K562 (cell line): ENCODE data around the gene SLC4A3. TPM values are rescaled to one million over a fixed set of nuclear protein-coding genes. Genes with fewer than 3 reads are reported as not detected.

Source experiments
- BDP1 ChIP-seq: IDR thresholded peaks from 3 replicates; pipeline ENCODE4 v1.6.1; 2011; ENCODE audit not compliant: insufficient read length, insufficient read depth
- HDAC6 ChIP-seq: IDR thresholded peaks from 2 replicates; pipeline ENCODE4 v1.6.1; 2012; ENCODE audit warnings: low read depth, mild to moderate bottlenecking, control low read depth, inconsistent platforms, low read length, moderate library complexity
- LCOR ChIP-seq: sonication (generic); formaldehyde crosslinking; IDR thresholded peaks from 2 replicates; pipeline ENCODE4 v1.8.0; 2022; ENCODE audit warnings: mild to moderate bottlenecking, missing genetic modification reagents
- MCM5 ChIP-seq: fragments of 450-650 bp; IDR thresholded peaks from 2 replicates; pipeline ENCODE4 v1.6.1; 2016; ENCODE audit warnings: low read depth
- MEF2A ChIP-seq: IDR thresholded peaks from 2 replicates; pipeline ENCODE4 v1.6.1; 2011; ENCODE audit warnings: low read depth, mild to moderate bottlenecking, low read length, moderate library complexity; ENCODE audit not compliant: control insufficient read depth
- MXI1 ChIP-seq: IDR thresholded peaks from 2 replicates; pipeline ENCODE4 v1.6.1; 2011; ENCODE audit warnings: low read depth, mild to moderate bottlenecking, improper control_type of control experiment, low read length
- NEUROD1 ChIP-seq: fragments of 150-350 bp; IDR thresholded peaks from 2 replicates; pipeline ENCODE4 v1.6.1; 2014; ENCODE audit warnings: borderline replicate concordance, low read length, low read depth; ENCODE audit not compliant: partially characterized antibody
- PPARD ChIP-seq: fragments of 250-450 bp; sonication (Bioruptor Pico); IDR thresholded peaks from 2 replicates; pipeline ENCODE4 v1.8.0; 2022; ENCODE audit warnings: inconsistent platforms, mild to moderate bottlenecking, moderate library complexity
- RAD21 ChIP-seq, 2 experiments: fragments of 250-450 bp in 1 of 2; fragments of 450-650 bp in 1 of 2; sonication (Bioruptor Pico) in 1 of 2; formaldehyde crosslinking in 1 of 2; IDR thresholded peaks in 1 of 2; conservative IDR thresholded peaks in 1 of 2; 2 replicates each; pipeline versions ENCODE4 v1.4.0 to v1.8.0; 2020 to 2022; ENCODE audit warnings: mild to moderate bottlenecking in 2 of 2, moderate library complexity in 1 of 2
- RBBP5 ChIP-seq: fragments of 200-600 bp; sonication (generic); IDR thresholded peaks from 2 replicates; pipeline ENCODE4 v1.6.1; 2012; ENCODE audit warnings: borderline replicate concordance, mild to moderate bottlenecking, low read length, control low read depth, inconsistent platforms; ENCODE audit not compliant: insufficient read depth, poor library complexity, severe bottlenecking
- SIN3A ChIP-seq, 2 experiments: fragments of 150-350 bp in 1 of 2; IDR thresholded peaks; 2 replicates each; pipeline ENCODE4 v1.6.1; 2011 to 2016; ENCODE audit warnings: borderline replicate concordance in 2 of 2, low read depth in 2 of 2, low read length in 2 of 2, mild to moderate bottlenecking in 2 of 2, moderate library complexity in 2 of 2; ENCODE audit not compliant: control insufficient read depth in 1 of 2
- SP2 ChIP-seq: IDR thresholded peaks from 2 replicates; pipeline ENCODE4 v1.6.1; 2011; ENCODE audit warnings: mild to moderate bottlenecking, low read depth, low read length, moderate library complexity; ENCODE audit not compliant: poor library complexity, severe bottlenecking; ENCODE audit errors: extremely low read depth
- TCF7L2 ChIP-seq: fragments of 150-350 bp; IDR thresholded peaks from 2 replicates; pipeline ENCODE4 v1.6.1; 2016; ENCODE audit warnings: low read depth, mild to moderate bottlenecking, low read length, moderate library complexity
- ZNF217 ChIP-seq: sonication (generic); formaldehyde crosslinking; IDR thresholded peaks from 2 replicates; pipeline ENCODE4 v1.8.0; 2022; ENCODE audit warnings: mild to moderate bottlenecking, missing genetic modification reagents
- ZNF239 ChIP-seq: fragments of 250-450 bp; sonication (Bioruptor Pico); IDR thresholded peaks from 2 replicates; pipeline ENCODE4 v1.4.0; 2020; ENCODE audit warnings: mild to moderate bottlenecking
- ZNF57 ChIP-seq: fragments of 450-650 bp; formaldehyde crosslinking; IDR thresholded peaks from 2 replicates; pipeline ENCODE4 v1.4.0; 2020; ENCODE audit warnings: mild to moderate bottlenecking, moderate library complexity
- ZNF785 ChIP-seq: fragments of 250-450 bp; sonication (Bioruptor Pico); IDR thresholded peaks from 2 replicates; pipeline ENCODE4 v1.4.0; 2020; ENCODE audit warnings: mild to moderate bottlenecking
- ZNF79 ChIP-seq: fragments of 250-450 bp; sonication (Bioruptor Pico); IDR thresholded peaks from 2 replicates; pipeline ENCODE4 v1.4.0; 2020; ENCODE audit warnings: low read depth, mild to moderate bottlenecking, moderate library complexity
- polyA plus RNA-seq, 8 experiments: library from polyadenylated mRNA; depleted of rRNA in 4 of 8; stranded (reverse) in 5 of 8; unstranded in 3 of 8; fragments of >200 nt; fragmentation: Nextera tagmentation in 2 of 8; fragmentation: Illumina TruSeq in 1 of 8; extraction: Ambion mirVana in 2 of 8; extraction: Trizol in 1 of 8; gene quantifications; 2 replicates each; pipeline versions ENCODE4 v1.2.1 to v1.2.3, GENCODE V29; 2011 to 2014; ENCODE audit warnings: inconsistent platforms in 1 of 8, missing spikeins in 1 of 8
- total RNA-seq, 7 experiments: library from RNA; depleted of rRNA in 6 of 7; stranded (reverse); fragments of >200 nt in 6 of 7; fragmentation: Illumina TruSeq in 2 of 7; extraction: Trizol in 2 of 7; gene quantifications; 2 replicates each; pipeline versions ENCODE4 v1.2.1 to v1.2.3, GENCODE V29; 2011 to 2021; ENCODE audit warnings: low replicate concordance in 1 of 7
- TF ChIP-seq, protein P1 (sequence below): fragments of 200-400 bp; formaldehyde crosslinking; IDR thresholded peaks from 2 replicates; pipeline ENCODE4 v1.6.1; 2017; ENCODE audit warnings: mild to moderate bottlenecking, low read depth, low read length, moderate library complexity
- TF ChIP-seq, protein P2 (sequence below): fragments of 450-650 bp; IDR thresholded peaks from 2 replicates; pipeline ENCODE4 v1.6.1; 2016; ENCODE audit warnings: mild to moderate bottlenecking
- TF ChIP-seq, protein P3 (sequence below): fragments of 250-450 bp; sonication (Bioruptor Pico); IDR thresholded peaks from 2 replicates; pipeline ENCODE4 v1.8.0; 2022; ENCODE audit warnings: inconsistent platforms, mild to moderate bottlenecking, moderate library complexity, borderline replicate concordance
- TF ChIP-seq, protein P4 (sequence below): fragments of 250-450 bp; sonication (Bioruptor Pico); IDR thresholded peaks from 2 replicates; pipeline ENCODE4 v1.6.1; 2021; ENCODE audit warnings: mild to moderate bottlenecking

The SLC4A3 gene
- total and polyA plus RNA-seq, 9 of the 15 experiments (the other 6 are each of a cell fraction or from before 2014, with no cell fraction given), result 0.04 to 0.31 (median 0.16) TPM; not detected in 5

DNA sequence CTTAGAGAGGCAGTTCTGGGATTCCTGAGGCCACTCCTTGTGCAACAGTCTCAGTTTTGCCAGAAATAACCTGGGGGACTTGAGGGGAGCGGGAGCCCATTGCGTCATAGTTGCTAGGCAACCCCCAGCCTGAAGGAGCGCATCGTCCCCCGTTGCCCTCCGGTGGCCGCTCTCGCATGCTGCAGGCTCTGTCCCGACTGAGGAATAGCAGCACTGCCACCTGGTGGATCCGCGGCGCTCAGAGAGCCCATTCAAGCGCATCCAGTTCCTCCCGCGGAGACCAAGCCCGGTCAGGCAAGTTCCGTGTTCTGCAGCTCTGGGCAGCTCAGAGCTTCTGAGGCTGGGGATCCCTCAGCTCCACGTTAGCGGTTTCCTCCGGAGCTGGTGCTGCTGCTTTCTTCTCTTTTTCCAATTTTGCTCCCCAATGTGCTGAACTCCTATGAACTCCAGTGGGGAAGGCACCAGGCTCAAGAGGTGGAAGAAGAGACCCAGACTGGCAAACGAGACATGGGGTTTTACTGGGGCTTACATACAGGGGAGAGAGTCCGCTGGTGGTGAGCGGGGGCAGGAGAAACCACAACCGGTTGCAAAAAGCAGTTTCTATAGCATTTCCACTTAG, 15.1 kb downstream of the SLC4A3 start (continued):
- no peak for TF ChIP-seq MCM5
- TF ChIP-seq, protein P1, sequence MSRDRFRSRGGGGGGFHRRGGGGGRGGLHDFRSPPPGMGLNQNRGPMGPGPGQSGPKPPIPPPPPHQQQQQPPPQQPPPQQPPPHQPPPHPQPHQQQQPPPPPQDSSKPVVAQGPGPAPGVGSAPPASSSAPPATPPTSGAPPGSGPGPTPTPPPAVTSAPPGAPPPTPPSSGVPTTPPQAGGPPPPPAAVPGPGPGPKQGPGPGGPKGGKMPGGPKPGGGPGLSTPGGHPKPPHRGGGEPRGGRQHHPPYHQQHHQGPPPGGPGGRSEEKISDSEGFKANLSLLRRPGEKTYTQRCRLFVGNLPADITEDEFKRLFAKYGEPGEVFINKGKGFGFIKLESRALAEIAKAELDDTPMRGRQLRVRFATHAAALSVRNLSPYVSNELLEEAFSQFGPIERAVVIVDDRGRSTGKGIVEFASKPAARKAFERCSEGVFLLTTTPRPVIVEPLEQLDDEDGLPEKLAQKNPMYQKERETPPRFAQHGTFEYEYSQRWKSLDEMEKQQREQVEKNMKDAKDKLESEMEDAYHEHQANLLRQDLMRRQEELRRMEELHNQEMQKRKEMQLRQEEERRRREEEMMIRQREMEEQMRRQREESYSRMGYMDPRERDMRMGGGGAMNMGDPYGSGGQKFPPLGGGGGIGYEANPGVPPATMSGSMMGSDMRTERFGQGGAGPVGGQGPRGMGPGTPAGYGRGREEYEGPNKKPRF, result no peak
- TF ChIP-seq HDAC6, result no peak
- TF ChIP-seq SP2, result no peak
- no peak for TF ChIP-seq TCF7L2
- TF ChIP-seq, protein P2, sequence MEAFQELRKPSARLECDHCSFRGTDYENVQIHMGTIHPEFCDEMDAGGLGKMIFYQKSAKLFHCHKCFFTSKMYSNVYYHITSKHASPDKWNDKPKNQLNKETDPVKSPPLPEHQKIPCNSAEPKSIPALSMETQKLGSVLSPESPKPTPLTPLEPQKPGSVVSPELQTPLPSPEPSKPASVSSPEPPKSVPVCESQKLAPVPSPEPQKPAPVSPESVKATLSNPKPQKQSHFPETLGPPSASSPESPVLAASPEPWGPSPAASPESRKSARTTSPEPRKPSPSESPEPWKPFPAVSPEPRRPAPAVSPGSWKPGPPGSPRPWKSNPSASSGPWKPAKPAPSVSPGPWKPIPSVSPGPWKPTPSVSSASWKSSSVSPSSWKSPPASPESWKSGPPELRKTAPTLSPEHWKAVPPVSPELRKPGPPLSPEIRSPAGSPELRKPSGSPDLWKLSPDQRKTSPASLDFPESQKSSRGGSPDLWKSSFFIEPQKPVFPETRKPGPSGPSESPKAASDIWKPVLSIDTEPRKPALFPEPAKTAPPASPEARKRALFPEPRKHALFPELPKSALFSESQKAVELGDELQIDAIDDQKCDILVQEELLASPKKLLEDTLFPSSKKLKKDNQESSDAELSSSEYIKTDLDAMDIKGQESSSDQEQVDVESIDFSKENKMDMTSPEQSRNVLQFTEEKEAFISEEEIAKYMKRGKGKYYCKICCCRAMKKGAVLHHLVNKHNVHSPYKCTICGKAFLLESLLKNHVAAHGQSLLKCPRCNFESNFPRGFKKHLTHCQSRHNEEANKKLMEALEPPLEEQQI, result no peak
- TF ChIP-seq ZNF217 (CRISPR knock-in tag), result no peak
- TF ChIP-seq NEUROD1, result no peak
- TF ChIP-seq, protein P3, sequence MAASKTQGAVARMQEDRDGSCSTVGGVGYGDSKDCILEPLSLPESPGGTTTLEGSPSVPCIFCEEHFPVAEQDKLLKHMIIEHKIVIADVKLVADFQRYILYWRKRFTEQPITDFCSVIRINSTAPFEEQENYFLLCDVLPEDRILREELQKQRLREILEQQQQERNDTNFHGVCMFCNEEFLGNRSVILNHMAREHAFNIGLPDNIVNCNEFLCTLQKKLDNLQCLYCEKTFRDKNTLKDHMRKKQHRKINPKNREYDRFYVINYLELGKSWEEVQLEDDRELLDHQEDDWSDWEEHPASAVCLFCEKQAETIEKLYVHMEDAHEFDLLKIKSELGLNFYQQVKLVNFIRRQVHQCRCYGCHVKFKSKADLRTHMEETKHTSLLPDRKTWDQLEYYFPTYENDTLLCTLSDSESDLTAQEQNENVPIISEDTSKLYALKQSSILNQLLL, result no peak
- no peak for TF ChIP-seq SIN3A (IDR thresholded peaks at IDR 0.05; ENCODE audit: borderline replicate concordance in 2 of 2, control insufficient read depth in 1 of 2, low read depth in 2 of 2, low read length in 2 of 2)
- no peak for TF ChIP-seq ZNF57 (CRISPR knock-in tag)
- no peak for TF ChIP-seq ZNF79 (CRISPR knock-in tag)
- no peak for TF ChIP-seq MEF2A
- no peak for TF ChIP-seq ZNF239 (CRISPR knock-in tag)
- TF ChIP-seq PPARD (CRISPR knock-in tag), result no peak
- TF ChIP-seq BDP1, result no peak
- TF ChIP-seq LCOR, result peak; percentile 77
- TF ChIP-seq, protein P4, sequence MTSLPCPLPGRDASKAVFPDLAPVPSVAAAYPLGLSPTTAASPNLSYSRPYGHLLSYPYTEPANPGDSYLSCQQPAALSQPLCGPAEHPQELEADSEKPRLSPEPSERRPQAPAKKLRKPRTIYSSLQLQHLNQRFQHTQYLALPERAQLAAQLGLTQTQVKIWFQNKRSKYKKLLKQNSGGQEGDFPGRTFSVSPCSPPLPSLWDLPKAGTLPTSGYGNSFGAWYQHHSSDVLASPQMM (CRISPR knock-in tag), result no peak
- peak; percentile 70; the same call in 1 of the 2 replicates for TF ChIP-seq MXI1
- TF ChIP-seq RAD21 (CRISPR knock-in tag; conservative IDR thresholded peaks at IDR 0.05 in 1 of 2, IDR thresholded peaks at IDR 0.05 in 1 of 2), result peak; percentile 98
- no peak for TF ChIP-seq ZNF785 (CRISPR knock-in tag)
- TF ChIP-seq RBBP5, result no peak
